Measurements from ENCODE around the gene IPPK. TPM values are rescaled to one million over a fixed set of nuclear protein-coding genes. Genes with fewer than 3 reads are reported as not detected.

The IPPK gene
- total and polyA plus RNA-seq, 2 of the 8 experiments (the other 6 are each of a cell fraction or from before 2014, with no cell fraction given): 10.5 to 13.6 TPM

DNA sequence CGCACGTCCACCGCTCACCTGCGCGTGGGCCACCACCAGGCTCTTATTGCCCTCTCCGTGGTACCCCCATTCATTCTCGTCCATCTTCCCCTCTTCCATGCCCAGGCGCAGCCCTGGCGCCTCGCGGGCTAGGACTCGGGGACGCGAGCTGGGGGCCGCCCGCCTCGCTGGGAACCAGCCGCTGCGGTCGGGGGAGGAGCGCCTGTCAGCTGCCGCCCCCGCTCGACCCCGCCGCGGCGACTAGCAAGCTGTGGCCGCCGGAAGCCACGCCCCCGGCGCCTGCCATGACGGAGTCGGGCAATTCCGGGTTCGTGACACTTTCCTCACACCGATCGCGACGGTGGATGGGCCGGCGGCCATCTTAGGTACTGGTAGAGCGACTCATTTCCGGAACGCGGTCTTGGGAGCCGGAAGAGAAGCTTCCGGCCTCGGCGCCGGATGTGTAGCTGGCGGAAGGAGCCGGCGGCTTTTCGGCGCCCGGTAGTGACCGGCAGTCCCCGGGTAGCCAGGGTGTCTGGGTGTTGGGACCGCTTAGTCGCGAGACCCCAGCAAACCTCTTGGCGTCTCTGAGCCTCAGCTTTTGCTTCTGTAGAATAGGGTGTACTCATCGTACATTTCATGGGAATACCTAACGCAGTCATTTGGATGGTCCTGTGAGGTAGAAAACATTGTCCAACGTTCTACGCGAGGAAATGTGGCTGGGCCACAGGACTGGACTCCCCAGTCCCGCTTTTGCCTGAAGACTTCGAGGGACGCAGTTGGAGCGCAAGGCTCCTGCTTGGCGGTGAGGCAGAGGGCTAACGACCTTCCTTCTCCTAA lies at the start of gene IPPK (continued):
- no peak for TF ChIP-seq MAFK (IDR thresholded peaks at IDR 0.05; ENCODE audit: low read depth, low read length)

Measured in H1 (cell line).